ENCODE measurements around the gene ITGB1.

ITGB1 gene

DNA sequence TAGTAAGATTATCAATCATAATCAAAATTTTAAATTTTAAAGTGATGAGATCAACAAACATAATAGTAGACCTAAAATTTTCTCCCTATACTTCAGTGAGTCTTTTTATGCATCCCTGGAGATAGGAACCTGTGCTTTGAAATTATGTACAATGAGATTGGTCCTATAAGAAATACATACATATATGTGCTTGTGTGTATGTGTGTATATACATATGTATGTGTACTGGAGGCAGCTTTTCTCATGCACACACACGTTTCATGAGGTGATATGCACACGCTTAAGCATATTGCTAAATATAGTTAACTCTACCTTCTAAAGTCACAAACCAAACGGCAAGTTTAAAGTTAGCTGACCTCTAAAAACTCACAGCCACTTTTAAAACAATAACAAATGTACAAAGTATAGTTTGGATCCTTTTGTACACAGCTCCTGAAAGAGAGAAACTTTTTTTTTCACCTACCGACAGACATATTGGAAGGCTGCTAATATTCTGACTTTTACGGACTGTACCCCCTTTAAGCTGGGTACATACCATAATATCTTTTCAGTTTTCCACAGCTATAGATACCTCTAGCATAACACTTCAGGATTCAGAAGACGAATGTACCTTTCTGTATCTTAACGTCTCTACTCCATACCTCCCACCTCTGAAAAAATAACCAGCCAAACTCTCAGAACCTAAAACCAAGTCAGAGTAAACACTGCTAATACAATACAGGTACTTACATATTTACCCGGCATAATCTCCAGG, 3.3 kb downstream of the ITGB1 start:
- no peak for DNase-seq

- DNase-seq = no peak
These were observed 4.0 kb downstream of the ITGB1 start for GRCh38 chr10:32954080-32954479.

DNA sequence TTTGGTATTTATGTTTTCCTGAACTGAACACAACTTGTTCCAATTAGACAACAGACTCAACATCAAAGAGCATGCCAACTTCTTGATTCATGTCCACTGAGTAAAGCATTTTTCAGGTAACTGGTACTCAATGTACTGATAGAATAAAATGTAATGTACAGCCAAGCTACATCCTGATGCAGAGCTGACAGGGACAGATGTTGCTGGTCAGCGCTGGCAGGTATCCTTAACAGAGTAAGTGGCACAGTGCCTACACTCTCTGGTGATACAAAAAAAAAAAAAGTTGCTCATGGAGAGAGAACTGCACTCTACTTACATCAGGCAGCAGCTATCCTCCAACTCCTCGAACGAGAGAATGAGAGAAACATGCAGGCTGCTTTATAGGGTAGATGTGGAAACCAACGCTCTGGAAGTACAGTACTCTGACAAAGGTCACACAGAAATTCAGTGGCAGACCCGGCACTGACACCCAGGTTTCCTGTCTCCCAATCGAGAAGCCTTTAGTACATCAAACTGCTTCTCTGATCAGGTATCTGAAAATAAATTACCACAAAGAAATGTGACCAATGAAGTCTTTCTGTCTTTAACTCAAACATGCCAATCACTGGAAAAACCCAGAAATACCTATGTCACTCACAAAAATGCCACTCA, 4.6 kb downstream of the ITGB1 start:
- no peak for DNase-seq

DNA sequence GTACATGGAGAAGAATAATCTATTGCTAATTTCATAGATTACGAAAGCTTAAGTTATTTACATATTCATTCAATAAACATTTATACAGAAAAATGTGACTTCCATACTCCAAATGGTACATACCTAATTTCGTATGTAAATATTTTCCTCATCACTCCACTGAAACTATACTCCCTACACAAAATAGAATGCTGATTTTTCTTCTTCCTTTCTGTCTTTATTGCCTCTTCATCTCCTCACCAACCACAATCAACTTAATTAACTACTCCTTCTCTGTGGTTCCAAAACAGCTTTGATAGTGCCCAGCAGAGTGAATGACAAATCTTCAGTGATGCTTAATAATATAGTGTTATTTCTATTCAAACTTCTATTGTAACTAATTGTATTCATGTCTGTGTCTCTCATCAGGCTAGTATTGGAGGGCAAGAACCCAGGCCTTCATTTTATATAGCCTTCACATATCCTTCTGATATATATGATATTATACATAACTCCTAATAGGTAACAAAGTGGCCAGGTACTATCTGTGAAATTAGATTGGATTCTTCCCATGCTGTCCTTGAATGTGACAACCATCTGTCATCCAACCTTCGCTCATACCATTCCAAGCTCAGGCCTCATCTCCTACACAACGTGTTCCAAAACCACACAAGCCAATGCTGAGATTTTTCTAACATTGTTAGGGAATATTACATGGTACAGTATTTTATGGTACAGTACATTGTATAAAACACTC, 5.3 kb downstream of the ITGB1 start:
- no peak for DNase-seq

DNA sequence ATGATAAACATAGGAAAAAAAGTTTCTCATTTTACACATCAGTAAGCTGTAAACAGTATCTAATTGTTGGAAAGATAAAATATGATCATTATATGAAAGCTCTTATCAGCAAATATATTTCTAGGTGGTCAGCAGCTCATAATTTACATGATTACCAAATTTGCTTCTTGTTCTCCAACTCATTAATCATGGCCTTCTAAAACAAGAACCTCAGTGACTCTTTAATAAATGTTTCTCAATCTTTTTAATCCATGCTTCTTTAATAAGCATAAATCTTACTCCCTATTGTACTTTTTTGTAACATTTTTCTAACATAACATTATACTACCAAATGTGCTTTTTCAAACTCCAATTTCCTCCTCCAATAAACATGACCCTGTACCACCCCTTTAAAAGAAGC, 5.9 kb downstream of the ITGB1 start:
- DNase-seq = no peak

DNA sequence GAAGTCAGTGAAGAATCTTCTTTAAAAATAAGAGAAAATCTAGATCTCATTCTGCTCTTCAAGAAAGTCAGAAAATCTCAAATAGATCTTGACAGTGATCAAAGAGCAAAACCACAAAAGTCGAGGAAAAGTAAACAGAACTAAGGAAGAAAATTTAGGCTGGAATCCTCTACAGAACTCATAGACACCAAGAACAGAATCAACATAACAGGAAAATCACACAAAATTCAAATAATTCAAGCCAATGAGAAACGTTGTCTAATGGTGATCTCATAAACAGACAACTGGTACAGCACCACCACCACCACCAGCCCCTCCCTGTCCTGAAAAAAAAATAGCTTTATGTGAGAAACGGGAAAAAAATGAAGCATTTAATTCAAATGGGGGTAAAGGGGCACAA, 6.9 kb downstream of the ITGB1 start:
- no peak for DNase-seq

- no peak for DNase-seq
These were observed 7.4 kb downstream of the ITGB1 start for GRCh38 chr10:32950591-32951108.

DNA sequence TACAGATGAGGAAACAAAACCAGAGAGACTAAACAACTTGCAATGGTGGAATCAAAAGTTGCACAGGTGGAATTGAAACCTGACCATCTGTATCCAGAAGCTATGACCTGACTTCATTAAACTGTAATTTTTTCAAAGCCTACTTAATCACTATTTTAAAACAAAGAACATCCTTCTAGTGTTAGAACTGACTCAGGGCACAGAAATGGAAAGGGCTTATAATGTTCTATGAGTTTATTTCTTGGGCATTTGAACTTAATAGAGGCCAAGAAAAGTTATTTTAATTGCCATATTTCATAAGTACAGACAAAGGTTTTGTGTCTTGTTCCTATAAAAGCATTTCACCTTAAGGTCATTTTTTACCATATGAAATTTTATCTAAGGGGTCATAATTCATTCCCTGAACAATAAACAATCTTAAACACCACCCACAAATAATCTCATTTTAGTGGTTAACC, 8.8 kb downstream of the ITGB1 start:
- no peak for DNase-seq

GRCh38 chr10:32948451-32948850, 9.6 kb downstream of the ITGB1 start:
- no peak for DNase-seq

GRCh38 chr10:32947586-32947985, 10.4 kb downstream of the ITGB1 start:
- DNase-seq = no peak

GRCh38 chr10:32946108-32946507, 11.9 kb downstream of the ITGB1 start:
- DNase-seq = no peak

- no peak for DNase-seq
These were observed 14.0 kb downstream of the ITGB1 start for GRCh38 chr10:32943854-32944661.

DNA sequence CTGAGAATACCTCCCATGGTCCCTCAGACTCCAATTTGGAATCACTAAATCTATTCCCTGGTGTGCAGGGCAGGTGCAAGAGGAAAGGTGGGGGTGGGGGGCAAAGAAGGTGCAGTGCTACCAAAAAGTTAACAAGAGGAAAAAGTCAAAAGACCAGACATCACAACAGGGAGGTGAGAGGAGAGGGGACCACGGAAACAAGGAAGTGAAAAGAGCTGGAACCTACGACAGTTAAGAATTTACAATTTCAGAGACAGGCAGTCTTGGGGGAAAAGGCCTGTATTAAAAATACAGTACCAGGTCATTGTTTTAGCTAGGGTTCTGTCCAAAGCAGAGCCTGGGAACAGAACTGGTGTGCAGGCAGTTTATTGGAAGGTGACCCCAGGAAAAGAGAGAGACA, 14.6 kb downstream of the ITGB1 start:
- DNase-seq = peak; percentile 19 to 39

GRCh38 chr10:32942081-32942480, 15.9 kb downstream of the ITGB1 start:
- DNase-seq = no peak

DNA sequence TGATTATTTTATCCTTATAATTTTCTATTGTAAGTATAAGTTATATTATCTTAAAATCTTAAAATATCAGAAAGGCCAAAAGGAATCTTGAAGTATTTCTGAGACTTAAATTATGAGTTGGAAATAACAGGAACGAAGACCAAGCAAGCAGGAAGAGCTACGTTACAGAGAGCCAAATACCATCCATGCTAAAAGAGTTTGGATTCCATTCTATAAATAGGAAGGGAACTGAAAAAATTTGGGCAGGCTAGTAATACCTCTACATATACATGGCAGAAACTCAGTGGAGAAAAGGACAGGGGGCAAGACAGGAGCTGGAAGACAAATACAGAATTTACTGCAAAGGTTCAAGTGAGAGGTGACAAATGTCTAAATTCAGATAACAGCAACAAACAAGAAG, 16.7 kb downstream of the ITGB1 start:
- DNase-seq = no peak

DNA sequence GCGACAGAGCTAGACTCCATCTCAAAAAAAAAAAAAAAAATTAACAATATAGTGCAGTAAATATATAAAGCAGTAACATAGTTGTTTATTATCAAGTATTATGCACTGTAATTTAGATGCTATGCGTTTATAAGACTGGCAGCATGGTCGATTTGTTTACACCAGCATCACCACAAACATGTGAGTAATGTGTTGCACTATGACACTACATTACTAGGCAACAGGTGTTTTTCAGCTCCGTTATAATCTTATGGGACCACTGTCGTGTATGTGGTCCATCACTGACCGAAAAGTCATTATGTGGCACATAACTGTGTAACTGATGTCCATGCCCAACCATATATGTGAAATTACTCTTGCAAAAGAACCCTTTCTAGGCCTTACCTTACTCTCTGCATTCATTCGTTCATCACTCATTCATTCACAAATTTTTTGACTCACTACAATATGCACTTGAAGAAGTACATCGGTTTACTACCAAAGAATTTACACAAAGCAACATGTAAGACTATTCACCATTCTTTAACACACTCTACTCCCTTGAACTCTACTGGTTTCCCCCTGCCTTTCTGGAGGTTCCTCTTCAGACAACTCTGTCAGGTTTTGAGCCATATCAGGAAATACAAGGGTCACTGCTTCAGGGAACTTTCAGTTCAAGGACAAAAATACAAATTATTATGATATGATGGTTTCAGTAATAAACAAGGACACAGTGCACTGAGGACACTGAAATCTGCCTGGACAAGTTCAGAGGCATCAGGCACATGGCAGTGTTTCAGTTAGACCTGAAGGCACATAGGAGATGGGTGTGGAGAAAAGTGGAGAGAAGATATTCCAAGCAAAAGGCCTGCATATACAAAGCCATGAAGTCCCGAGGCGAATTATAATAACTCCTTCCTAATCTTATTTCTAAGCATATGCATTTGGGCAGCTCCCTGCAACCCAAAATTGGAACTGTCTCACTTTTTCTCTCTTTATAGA, 17.4 kb downstream of the ITGB1 start:
- peak; percentile 35 to 45 for DNase-seq

DNA sequence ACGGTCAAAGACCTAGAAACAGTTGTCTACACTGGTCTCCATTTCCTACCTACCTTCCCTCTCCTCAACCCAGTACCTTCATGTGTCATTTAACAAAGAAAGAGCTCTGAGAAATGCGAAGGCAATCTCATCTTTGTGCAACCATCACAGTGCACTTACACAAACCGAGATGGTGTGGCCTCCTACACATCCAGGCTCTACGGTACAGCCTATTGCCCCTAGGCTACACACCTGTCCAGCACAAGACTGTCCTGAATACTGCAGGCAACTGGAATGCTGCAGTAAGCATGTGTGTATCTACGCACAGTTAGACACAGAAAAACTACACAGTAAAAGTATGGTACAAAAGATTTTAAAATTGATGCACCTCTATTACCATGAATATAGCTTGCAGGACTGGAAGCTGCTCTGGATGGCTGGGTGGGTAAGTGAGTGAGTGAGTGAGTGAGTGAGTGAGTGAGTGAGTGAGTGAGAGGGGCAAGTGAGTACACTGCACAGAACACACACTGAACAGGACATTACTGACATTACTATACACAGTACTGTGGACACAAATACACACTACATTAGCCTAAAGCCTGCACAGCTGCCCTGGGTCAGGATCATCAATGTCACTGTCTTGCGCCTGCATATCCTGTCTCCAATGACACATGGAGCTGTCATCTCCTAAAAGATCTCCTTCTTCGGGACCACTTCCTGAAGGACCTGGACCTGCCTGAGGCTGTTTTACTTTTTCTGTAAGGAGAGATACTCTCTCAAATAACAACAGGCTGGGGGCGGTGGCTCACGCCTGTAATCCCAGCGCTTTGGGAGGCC, 18.5 kb downstream of the ITGB1 start:
- DNase-seq = no peak

DNA sequence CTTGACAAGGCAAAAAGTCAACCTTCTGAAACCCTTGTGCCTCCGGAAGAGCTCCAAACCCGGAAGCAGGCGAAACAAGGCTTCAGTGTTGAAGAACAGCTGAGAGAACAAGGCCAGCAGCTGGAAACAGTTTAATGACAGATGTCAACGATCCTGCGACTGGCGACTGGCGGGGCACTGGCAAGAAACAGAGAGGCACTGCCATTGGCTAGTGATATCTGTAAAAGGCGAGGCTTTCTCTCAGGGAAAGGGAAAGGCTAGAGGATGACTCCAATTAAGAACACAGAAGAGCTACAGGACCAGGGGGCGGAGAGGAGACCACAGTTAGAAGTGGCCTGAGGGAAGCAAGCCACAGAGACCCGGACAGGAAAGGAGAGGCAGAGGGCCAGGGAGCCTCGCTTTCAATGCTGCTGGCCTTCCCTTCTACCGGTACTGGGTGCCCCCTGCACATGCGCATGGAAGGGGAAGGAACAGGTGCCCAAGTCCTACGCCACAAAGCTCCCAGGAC, 19.4 kb downstream of the ITGB1 start:
- DNase-seq = peak; percentile 73 to 82

GRCh38 chr10:32937911-32938424, 20.1 kb downstream of the ITGB1 start:
- DNase-seq = peak; percentile 46 to 53

- no peak for DNase-seq
These were observed 25.8 kb downstream of the ITGB1 start for GRCh38 chr10:32932225-32932729.
